GM10248 (cell line): Measurements from ENCODE around the gene ABI3BP.

Experiments
- CTCF ChIA-PET: fragments of 300-600 bp; sonication (Branson Sonifier 250); formaldehyde crosslinking; extraction: SDS; loops from one replicate; lab custom pipeline; 2021; ENCODE audit warnings: antibody characterized with exemption; lab: Yijun Ruan, JAX
- POLR2A ChIA-PET: fragments of 350-650 bp; sonication (Branson Sonifier 250); formaldehyde crosslinking; extraction: SDS; loops from one replicate; lab custom pipeline; 2020; ENCODE audit warnings: antibody characterized with exemption; lab: Yijun Ruan, JAX
- DNase-seq: peaks from one replicate; pipeline ENCODE4 v3.0.0; 2012; ENCODE audit errors: extremely low spot score
- TF ChIP-seq, protein P1 (sequence below): IDR thresholded peaks from 2 replicates; pipeline ENCODE4 v1.5.1; 2012; ENCODE audit warnings: mild to moderate bottlenecking, low read depth; ENCODE audit errors: extremely low read depth, missing control alignments, control extremely low read depth

The ABI3BP gene

DNA sequence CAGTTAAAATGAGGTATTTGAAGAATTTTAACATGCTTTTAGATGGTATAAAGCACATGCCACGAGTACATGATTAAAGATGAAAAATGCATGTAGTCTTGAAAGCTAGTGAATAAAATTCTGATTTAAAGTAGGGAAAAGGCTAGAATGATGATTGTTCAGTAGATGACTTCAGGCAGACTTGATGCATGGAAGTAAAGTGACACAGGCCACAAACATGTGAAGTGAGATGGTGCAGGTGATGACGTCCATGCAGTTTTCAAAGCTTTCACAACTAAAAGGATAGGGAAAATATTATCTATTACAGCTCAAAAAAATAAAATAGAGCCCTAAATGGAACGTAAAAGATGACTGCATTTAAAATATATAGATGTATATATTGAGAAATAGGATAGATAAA lies 143.1 kb downstream of the ABI3BP start:
- POLR2A ChIA-PET: no interaction called here
- TF ChIP-seq, protein P1, sequence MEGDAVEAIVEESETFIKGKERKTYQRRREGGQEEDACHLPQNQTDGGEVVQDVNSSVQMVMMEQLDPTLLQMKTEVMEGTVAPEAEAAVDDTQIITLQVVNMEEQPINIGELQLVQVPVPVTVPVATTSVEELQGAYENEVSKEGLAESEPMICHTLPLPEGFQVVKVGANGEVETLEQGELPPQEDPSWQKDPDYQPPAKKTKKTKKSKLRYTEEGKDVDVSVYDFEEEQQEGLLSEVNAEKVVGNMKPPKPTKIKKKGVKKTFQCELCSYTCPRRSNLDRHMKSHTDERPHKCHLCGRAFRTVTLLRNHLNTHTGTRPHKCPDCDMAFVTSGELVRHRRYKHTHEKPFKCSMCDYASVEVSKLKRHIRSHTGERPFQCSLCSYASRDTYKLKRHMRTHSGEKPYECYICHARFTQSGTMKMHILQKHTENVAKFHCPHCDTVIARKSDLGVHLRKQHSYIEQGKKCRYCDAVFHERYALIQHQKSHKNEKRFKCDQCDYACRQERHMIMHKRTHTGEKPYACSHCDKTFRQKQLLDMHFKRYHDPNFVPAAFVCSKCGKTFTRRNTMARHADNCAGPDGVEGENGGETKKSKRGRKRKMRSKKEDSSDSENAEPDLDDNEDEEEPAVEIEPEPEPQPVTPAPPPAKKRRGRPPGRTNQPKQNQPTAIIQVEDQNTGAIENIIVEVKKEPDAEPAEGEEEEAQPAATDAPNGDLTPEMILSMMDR: no peak
- no peak for DNase-seq
- CTCF ChIA-PET: no interaction called here

DNA sequence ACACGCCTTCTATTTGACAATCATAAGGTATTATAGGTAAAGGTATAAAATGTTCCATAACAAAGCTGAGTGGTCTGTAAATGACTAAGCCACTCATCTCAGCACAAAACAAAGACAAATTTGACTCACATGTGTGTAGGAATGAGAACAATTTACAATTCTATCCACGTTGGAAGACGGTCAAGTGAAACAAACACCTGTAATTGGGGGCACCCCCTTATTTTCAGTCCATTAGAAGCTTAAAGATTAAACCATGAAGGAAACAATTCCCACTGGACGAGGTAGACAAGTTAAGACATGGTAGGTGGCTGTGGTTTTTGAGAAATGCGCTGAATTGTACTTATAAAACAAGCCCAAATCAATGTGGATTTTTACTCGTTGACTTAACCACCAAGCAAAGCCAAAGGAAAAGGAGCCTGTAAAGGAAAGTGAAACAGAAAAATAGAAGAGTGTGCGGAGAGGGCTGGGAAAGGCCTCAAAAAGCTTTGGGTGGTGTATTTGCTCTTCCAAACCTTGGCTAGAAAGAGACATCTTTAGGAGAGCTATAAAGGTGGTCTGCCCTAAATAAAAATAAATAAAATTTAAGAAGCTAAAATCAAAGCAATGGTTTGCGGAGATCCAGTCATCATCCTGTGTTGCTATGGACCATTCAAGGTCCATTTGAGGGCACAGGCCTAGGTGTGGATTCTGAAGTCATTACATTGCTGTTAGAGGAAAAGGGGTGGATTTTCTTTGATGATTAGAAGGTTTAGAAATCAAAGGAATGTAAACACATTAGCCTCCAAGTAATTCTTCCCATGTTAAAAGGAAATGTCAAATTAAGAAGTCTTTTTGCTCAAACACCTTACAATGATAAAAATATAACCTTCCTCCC lies 148.9 kb downstream of the ABI3BP start:
- CTCF ChIA-PET: interaction anchor here (1.2 kb wide), 2 partner anchors 9 to 21 kb away, joined by 3 to 4 read pairs; no protein-coding TSS in a partner anchor
- DNase-seq: no peak
- POLR2A ChIA-PET: no interaction called here
- TF ChIP-seq, protein P1: no peak

DNA sequence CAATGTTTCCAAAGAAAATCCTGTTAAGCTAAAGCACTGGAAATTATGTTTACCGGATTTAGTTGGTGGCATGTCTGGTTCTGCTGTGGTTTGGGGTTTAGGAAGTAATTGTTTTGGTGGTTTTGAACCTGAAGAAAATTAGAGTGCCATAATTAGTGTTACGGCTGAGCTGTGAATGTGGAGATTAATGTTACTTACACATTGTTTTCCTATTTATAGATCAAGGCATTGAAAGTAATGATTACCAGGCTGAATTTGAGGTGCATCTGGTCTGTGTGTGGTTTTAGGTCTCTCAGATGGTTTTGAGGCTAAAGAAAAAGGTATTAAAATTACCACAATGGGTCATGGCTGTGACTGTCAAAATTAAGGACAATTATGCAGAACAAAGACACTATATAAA lies 155.1 kb downstream of the ABI3BP start:
- no peak for DNase-seq
- ChIA-PET POLR2A (no interaction called here), CTCF (no interaction called here)
- TF ChIP-seq, protein P1: no peak

DNA sequence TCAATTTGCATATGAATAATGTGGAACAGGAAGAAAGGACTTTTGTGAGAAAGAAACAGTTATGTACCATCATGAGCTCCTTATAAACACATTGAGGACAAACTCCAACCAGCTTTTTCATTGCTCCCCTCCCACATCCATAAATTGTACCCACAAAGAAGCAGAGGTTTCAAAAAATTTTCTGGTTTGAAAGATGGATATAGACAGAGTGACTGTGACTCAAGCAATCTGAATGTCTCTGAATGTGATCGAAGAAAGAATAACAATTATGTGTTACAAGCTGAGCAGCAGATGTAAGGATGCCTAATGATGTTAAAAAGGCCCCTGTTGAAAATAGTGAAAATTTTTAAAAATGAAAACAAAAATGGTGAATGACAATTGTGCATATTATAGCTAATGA lies 156.6 kb downstream of the ABI3BP start:
- POLR2A ChIA-PET: no interaction called here
- CTCF ChIA-PET: interaction anchor here (0.7 to 1.1 kb wide), 3 partner anchors 9 to 17 kb away, joined by 3 to 4 read pairs (median 3); no protein-coding TSS in a partner anchor
- no peak for DNase-seq
- TF ChIP-seq, protein P1: no peak

DNA sequence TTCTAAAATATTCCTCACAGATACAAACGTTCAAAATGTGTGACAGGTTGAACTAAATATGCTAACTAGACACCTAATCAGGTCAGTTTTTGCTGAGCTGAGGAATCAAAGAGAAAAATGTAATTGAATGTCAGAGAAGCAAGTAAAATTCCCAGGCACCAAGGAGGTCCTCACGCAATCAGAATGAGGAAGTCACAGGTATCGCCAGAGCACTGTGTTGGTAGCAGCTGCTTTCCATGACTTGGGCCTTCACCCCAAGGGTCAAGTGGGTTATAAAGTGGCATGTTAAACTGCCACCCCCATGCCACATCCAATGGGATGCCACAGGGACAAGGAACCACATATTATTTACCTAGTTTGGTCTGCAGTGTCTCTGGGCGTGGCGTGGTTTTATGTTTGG lies 158.9 kb downstream of the ABI3BP start:
- POLR2A ChIA-PET: no interaction called here
- TF ChIP-seq, protein P1: no peak
- DNase-seq: no peak
- CTCF ChIA-PET: no interaction called here

DNA sequence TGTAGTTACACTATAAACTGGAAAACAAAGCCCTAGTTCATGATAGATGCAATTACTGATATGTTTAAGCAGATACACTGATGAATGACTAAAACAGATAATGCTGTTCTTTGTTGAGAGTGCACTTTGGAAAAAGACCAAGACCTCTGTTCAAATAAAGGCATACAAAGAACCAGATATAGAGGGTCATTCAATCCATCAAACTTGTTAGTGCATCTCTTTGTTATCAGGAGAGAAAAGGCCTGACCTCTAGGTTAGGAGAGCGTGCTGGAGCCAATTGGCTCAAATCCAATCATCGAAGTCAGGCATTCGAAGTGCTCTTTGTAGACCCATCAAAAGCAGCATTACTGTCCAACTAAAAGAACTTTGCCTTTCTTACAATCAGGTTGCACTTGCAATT lies 159.7 kb downstream of the ABI3BP start:
- TF ChIP-seq, protein P1: no peak
- CTCF ChIA-PET: no interaction called here
- POLR2A ChIA-PET: no interaction called here
- no peak for DNase-seq
